Caco-2 (cell line): ENCODE results near the gene DOCK4. TPM values are rescaled to one million over a fixed set of nuclear protein-coding genes. Genes with fewer than 3 reads are reported as not detected.

ENCODE experiments used
- BruUV-seq: library from RNA; stranded (reverse); fragments of 400-500 nt; replicated peaks from 2 replicates; lab custom pipeline; 2021; lab: Mats Ljungman, UMichigan
- CTCF ChIA-PET: fragments of 300-600 bp; sonication (Branson Sonifier 250); formaldehyde crosslinking; loops from one replicate; lab custom pipeline; 2022; ENCODE audit warnings: antibody characterized with exemption; lab: Charles Lee
- POLR2A ChIA-PET: fragments of 300-600 bp; sonication (Branson Sonifier 250); formaldehyde crosslinking; loops from one replicate; lab custom pipeline; 2022; ENCODE audit warnings: antibody characterized with exemption; lab: Charles Lee
- DNase-seq, 2 experiments: peaks; one replicate each; pipeline versions ENCODE4 v3.0.0 to v3.0.0-alpha.2; 2020 to 2022
- H3K27me3 ChIP-seq: replicated peaks from 2 replicates; pipeline ENCODE4 v1.6.0; 2011; ENCODE audit warnings: low read length; ENCODE audit not compliant: control insufficient read depth, insufficient read depth
- H3K36me3 ChIP-seq: 2 replicates; pipeline ENCODE4 v1.5.1; 2011; ENCODE audit warnings: low read length; ENCODE audit not compliant: control insufficient read depth, insufficient read depth
- H3K4me1 ChIP-seq: fragments of 250-450 bp; sonication (Bioruptor Pico); 2 replicates; pipeline ENCODE4 v1.5.1; 2020; ENCODE audit warnings: mild to moderate bottlenecking
- H3K4me3 ChIP-seq: 2 replicates; pipeline ENCODE4 v1.5.1; 2011; ENCODE audit warnings: low read depth, mild to moderate bottlenecking, control low read depth, low read length
- H3K9me3 ChIP-seq: fragments of 250-450 bp; sonication (Bioruptor Pico); 2 replicates; pipeline ENCODE4 v1.5.1; 2020; ENCODE audit warnings: mild to moderate bottlenecking, moderate library complexity
- H3K27ac Mint-ChIP-seq: one replicate; pipeline ENCODE4 v1.8.0; 2022; ENCODE audit warnings: mixed read lengths; ENCODE audit not compliant: unreplicated experiment
- H3K27me3 Mint-ChIP-seq: one replicate; pipeline ENCODE4 v1.8.0; 2022; ENCODE audit warnings: mixed read lengths; ENCODE audit not compliant: insufficient read depth, unreplicated experiment
- H3K36me3 Mint-ChIP-seq: one replicate; pipeline ENCODE4 v1.8.0; 2022; ENCODE audit warnings: mild to moderate bottlenecking, mixed read lengths; ENCODE audit not compliant: insufficient read depth, unreplicated experiment
- H3K4me1 Mint-ChIP-seq: one replicate; pipeline ENCODE4 v1.8.0; 2022; ENCODE audit warnings: low read depth, mixed read lengths; ENCODE audit not compliant: unreplicated experiment
- H3K4me3 Mint-ChIP-seq: one replicate; pipeline ENCODE4 v1.8.0; 2022; ENCODE audit warnings: mild to moderate bottlenecking, moderate library complexity, mixed read lengths; ENCODE audit not compliant: unreplicated experiment
- H3K9me3 Mint-ChIP-seq: one replicate; pipeline ENCODE4 v1.8.0; 2022; ENCODE audit warnings: mixed read lengths; ENCODE audit not compliant: unreplicated experiment
- intact Hi-C: fragments of 100-400 bp; cut with micrococcal nuclease; formaldehyde crosslinking; loops from one replicate; pipeline ENCODE4 v1.10.0; 2022; ENCODE audit not compliant: unreplicated experiment
- total RNA-seq: library from RNA; stranded (reverse); gene quantifications from 2 replicates; pipeline ENCODE4 v1.2.3, GENCODE V29; 2022
- TF ChIP-seq, protein P1 (sequence below), 2 experiments: fragments of 200-600 bp in 1 of 2; IDR thresholded peaks; 1 replicate in 1 of 2; 2 replicates in 1 of 2; pipeline versions ENCODE4 v1.5.1 to v1.8.0; 2011 to 2022; ENCODE audit warnings: antibody characterized with exemption in 1 of 2, control low read depth in 1 of 2, inconsistent platforms in 1 of 2, low read depth in 1 of 2, low read length in 1 of 2, mild to moderate bottlenecking in 1 of 2, moderate library complexity in 1 of 2; ENCODE audit not compliant: insufficient read depth in 1 of 2, severe bottlenecking in 1 of 2, unreplicated experiment in 1 of 2

Gene DOCK4
- total RNA-seq, 1 experiment from 2014 or later: 2.0 TPM

DNA sequence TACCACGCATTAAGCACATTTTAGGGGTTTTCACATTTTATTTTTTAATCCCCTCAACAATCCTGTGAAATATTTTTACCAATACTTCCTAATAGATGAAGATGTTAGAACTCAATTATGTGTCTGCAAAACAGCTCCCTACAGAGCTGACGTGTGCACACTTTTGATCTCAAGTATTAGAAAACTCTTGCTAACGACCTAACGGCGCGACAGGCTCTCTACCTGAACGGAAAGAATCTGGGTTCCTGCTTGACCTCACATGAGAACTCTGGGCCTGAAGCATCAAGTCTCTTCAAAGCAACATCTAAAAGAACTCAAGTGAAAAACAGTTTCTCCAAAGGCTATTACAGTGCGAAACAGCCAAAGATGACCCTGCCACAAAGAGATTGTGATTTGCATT is 113.9 kb downstream of the DOCK4 start:
- H3K4me1 Mint-ChIP-seq: no peaks in the 10 kb centered on the region
- H3K27me3 Mint-ChIP-seq: no peaks in the 10 kb centered on the region
- no peak for DNase-seq
- ChIA-PET CTCF (no interaction called here), POLR2A (no interaction called here)
- no peak overlapping the region for H3K4me3 ChIP-seq
- H3K36me3 ChIP-seq: no peaks in the 10 kb centered on the region
- intact Hi-C loops: no loop called here
- H3K9me3 ChIP-seq: no peaks in the 10 kb centered on the region; the same call in 1 of the 2 replicates
- no peak overlapping the region for H3K27ac Mint-ChIP-seq
- H3K9me3 Mint-ChIP-seq: no peaks in the 10 kb centered on the region
- no peaks in the 10 kb centered on the region; the same call in 1 of the 2 replicates for H3K27me3 ChIP-seq
- no peaks in the 10 kb centered on the region for H3K36me3 Mint-ChIP-seq
- no peak overlapping the region for H3K4me3 Mint-ChIP-seq
- BruUV-seq: no TSS peak
- H3K4me1 ChIP-seq: no peaks in the 10 kb centered on the region
- TF ChIP-seq, protein P1, sequence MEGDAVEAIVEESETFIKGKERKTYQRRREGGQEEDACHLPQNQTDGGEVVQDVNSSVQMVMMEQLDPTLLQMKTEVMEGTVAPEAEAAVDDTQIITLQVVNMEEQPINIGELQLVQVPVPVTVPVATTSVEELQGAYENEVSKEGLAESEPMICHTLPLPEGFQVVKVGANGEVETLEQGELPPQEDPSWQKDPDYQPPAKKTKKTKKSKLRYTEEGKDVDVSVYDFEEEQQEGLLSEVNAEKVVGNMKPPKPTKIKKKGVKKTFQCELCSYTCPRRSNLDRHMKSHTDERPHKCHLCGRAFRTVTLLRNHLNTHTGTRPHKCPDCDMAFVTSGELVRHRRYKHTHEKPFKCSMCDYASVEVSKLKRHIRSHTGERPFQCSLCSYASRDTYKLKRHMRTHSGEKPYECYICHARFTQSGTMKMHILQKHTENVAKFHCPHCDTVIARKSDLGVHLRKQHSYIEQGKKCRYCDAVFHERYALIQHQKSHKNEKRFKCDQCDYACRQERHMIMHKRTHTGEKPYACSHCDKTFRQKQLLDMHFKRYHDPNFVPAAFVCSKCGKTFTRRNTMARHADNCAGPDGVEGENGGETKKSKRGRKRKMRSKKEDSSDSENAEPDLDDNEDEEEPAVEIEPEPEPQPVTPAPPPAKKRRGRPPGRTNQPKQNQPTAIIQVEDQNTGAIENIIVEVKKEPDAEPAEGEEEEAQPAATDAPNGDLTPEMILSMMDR (IDR thresholded peaks at IDR 0.05; ENCODE audit: insufficient read depth in 1 of 2, low read depth in 1 of 2, low read length in 1 of 2, severe bottlenecking in 1 of 2, unreplicated experiment in 1 of 2): no peak

DNA sequence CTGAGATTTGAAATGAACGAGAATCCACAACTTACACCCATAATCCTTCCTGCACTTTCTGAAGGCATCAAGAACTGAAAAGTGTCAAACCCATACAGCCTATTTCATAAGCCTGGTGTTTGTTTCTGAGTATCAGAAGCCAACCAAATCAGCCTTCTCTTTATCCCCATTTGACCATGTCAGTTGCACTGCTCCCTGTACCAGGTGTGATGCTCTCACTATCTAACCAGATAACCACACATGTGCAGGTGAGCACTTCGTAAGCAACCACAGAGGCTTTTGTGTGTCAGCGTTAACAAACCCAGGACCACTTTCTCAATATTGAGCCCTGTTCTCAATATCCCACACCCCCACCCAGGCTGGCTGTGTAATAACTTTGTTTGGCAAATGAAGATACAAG is 114.4 kb downstream of the DOCK4 start:
- Mint-ChIP-seq H3K9me3 (no peaks in the 10 kb centered on the region), H3K27me3 (peaks cover under 1% of the 10 kb centered on the region), H3K36me3 (no peaks in the 10 kb centered on the region), H3K4me3 (no peak overlapping the region), H3K4me1 (no peaks in the 10 kb centered on the region), H3K27ac (no peak overlapping the region)
- POLR2A ChIA-PET: no interaction called here
- H3K9me3 ChIP-seq: no peaks in the 10 kb centered on the region; the same call in 1 of the 2 replicates
- BruUV-seq: no TSS peak
- CTCF ChIA-PET: no interaction called here
- H3K27me3 ChIP-seq: no peaks in the 10 kb centered on the region; the same call in 1 of the 2 replicates
- no peaks in the 10 kb centered on the region for H3K36me3 ChIP-seq
- H3K4me1 ChIP-seq: no peaks in the 10 kb centered on the region
- intact Hi-C loops: no loop called here
- TF ChIP-seq, protein P1 (IDR thresholded peaks at IDR 0.05; ENCODE audit: insufficient read depth in 1 of 2, low read depth in 1 of 2, low read length in 1 of 2, severe bottlenecking in 1 of 2, unreplicated experiment in 1 of 2): no peak
- DNase-seq: no peak
- H3K4me3 ChIP-seq: no peak overlapping the region

DNA sequence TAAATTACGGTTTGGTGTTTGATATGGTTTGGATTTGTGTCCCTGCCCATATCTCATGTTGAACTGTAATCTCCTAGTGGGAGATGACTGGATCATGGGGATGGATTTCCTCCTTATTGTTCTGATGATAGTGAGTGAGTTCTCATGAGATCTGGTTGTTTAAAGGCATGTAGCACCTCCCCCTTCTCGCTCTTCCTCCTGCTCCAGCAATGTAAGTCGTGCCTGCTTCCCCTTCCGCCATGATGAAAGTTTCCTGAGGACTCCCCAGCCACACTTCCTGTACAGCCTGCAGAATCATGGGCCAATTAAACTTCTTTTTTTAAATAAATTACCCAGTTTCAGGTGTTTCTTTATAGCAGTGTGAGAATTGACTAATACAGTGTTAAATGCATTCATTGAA is 116.6 kb downstream of the DOCK4 start:
- intact Hi-C loops: loop anchor here (10.0 kb wide), 1 partner anchor 405 kb away; no protein-coding TSS in a partner anchor

More for the DNA sequence above, 116.6 kb downstream of the DOCK4 start:
- no peak for DNase-seq
- Histone ChIP-seq H3K27me3 (no peaks in the 10 kb centered on the region; the same call in 1 of the 2 replicates), H3K9me3 (no peaks in the 10 kb centered on the region), H3K4me1 (no peaks in the 10 kb centered on the region), H3K4me3 (no peak overlapping the region), H3K36me3 (no peaks in the 10 kb centered on the region)
- Mint-ChIP-seq H3K27me3 (peaks cover 3% of the 10 kb centered on the region), H3K27ac (no peak overlapping the region), H3K9me3 (no peaks in the 10 kb centered on the region), H3K36me3 (no peaks in the 10 kb centered on the region), H3K4me1 (no peaks in the 10 kb centered on the region), H3K4me3 (no peak overlapping the region)
- TF ChIP-seq, protein P1 (IDR thresholded peaks at IDR 0.05; ENCODE audit: insufficient read depth in 1 of 2, low read depth in 1 of 2, low read length in 1 of 2, severe bottlenecking in 1 of 2, unreplicated experiment in 1 of 2): no peak
- ChIA-PET POLR2A (no interaction called here), CTCF (no interaction called here)
- BruUV-seq: no TSS peak
